ENCODE results near the gene MT1M.
"Not testable (repeated sequence)": the region's sequence is repeated elsewhere in the genome, so short reads cannot be mapped to it uniquely, and the experiment has no call there.

Gene MT1M

GRCh38 chr16:56632156-56632847 is at the start of gene MT1M:
MT1M (plus strand) TSS chr16:56632659; CDS start chr16:56632732, 73 bp downstream.
- DNase-seq = no peak

DNA sequence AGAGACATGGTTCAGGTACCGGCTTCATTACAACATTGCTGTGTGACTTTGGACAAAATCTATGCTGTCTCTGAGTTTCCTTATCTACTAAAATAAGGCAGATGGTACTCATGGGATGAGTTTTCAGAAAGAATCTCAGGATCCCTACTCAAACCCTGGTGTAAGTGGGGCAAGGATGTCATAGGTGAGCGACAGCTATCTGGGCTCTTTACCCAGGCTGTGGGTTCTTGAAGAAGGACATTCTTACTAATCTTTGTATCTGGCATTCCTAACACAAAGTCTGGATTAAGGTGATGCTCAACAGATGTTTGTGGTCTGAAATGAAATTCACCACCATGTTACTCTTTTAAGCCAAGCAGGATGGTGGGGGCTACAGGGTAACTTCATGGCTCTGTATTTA is 49.5 kb upstream of the MT1M start:
- DNase-seq = not testable (repeated sequence)

- DNase-seq = no peak
These were observed 48.9 kb upstream of the MT1M start for GRCh38 chr16:56583351-56584168.

DNA sequence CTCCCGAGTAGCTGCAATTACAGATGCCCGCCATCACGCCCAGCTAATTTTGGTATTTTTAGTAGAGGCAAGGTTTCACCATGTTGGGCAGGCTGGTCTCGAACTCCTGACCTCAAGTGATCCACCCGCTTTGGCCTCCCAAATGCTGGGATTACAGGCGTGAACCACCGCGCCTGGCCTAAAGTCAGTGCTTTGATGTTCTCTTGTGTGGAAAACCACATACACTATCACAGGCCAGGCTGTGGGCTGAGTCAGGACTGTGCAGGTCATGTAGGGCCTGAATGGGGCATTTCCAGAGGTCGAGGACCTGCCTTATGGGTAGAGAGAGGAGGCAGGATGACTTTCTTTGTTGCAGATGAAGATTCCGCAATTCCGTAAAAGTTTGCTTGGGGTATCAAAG is 48.2 kb upstream of the MT1M start:
- no peak for DNase-seq

- no peak for DNase-seq
These were observed 43.7 kb upstream of the MT1M start for GRCh38 chr16:56588781-56589140.

- peak; percentile 35 for DNase-seq
These were observed 43.1 kb upstream of the MT1M start, which contains the start of gene MT3 for GRCh38 chr16:56589141-56590039. MT3 (plus strand) TSS chr16:56589528; CDS start chr16:56589591, 63 bp downstream.

DNA sequence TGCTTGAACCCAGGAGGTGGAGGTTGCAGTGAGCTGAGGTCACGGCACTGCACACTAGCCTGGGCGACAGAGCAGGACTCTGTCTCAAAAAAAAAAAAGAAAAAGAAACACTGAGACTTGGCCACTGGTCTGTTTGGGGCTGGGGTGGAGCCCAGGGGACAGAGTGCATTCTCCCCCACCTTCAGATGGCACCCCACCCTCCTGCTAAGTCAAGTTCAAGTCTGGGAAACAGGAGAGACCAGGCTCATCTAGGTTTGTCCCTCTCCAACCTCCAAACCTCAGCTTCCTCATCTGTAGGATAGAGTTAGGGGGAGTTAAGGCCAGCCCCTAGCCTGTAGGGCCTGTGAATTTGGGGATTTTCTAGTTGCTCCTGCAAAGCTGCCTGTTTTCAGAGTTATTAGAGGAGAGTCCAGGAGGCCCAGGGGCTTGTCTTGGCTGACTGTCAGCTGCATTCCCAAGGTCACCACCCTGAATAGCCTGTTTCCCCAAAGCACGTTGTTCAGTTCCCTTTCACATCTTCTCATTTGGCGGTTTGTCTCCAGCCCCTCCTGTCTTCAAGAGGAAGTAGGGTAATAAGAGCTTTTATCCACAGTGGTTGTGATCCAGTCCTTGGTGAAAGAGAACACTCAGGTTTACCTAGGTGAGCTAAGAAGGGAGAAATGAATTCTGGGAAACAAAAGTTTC is 40.9 kb upstream of the MT1M start:
- no peak for DNase-seq

GRCh38 chr16:56593573-56594291 is 38.7 kb upstream of the MT1M start:
- no peak for DNase-seq

GRCh38 chr16:56594292-56594619 is 38.2 kb upstream of the MT1M start:
- DNase-seq = no peak

- DNase-seq = no peak
These were observed 32.0 kb upstream of the MT1M start for GRCh38 chr16:56600398-56600999.

- no peak for DNase-seq
These were observed 31.1 kb upstream of the MT1M start for GRCh38 chr16:56601325-56601724.

- no peak for DNase-seq
These were observed 28.9 kb upstream of the MT1M start for GRCh38 chr16:56603589-56603988.

- no peak for DNase-seq
These were observed 27.5 kb upstream of the MT1M start for GRCh38 chr16:56604966-56605365.

- DNase-seq = no peak
These were observed 27.0 kb upstream of the MT1M start for GRCh38 chr16:56605475-56605874.

- no peak for DNase-seq
These were observed 26.4 kb upstream of the MT1M start for GRCh38 chr16:56606071-56606475.

- DNase-seq = no peak
These were observed 25.9 kb upstream of the MT1M start for GRCh38 chr16:56606476-56607108.

GRCh38 chr16:56607109-56607618 is 25.3 kb upstream of the MT1M start:
- DNase-seq = no peak

DNA sequence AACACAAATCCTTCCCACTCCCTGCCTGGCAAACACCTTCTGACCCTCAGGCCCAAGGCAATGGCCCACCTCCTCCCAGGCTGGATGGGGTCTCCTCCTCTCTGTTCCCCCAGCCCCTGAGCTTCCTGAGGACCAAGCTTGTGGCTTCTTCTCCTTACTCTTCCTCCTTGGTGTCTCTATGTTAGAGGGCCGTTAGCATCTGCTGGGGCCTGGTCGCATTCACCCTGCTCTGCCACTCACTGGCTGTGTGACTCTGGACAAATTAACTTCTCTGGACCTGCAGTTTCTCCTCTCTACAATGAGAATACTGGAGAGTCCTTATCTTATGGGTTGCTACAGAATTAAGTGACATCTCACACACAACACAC is 24.8 kb upstream of the MT1M start:
- DNase-seq = no peak

GRCh38 chr16:56608043-56608875 is 24.2 kb upstream of the MT1M start, which contains the start of gene MT2A:
MT2A (plus strand) TSS chr16:56608584; CDS start chr16:56608656, 72 bp downstream.
- DNase-seq = peak; percentile 86

Data from activated CD8-positive, alpha-beta memory T cell treated with anti-CD3 and anti-CD28 coated beads, Interleukin-2, amount 50 U/mL, for 4 hours (primary cell).